GM12878 (cell line): Measurements from ENCODE around the gene ZC3H10. TPM values are rescaled to one million over a fixed set of nuclear protein-coding genes. Genes with fewer than 3 reads are reported as not detected.

Experiments used
- ATAC-seq: fragments of 200-7000 bp; cut with Tn5 transposase; 3 replicates; pipeline ENCODE4 v1.9.1; 2020; ENCODE audit warnings: mild to moderate bottlenecking, moderate library complexity
- BruUV-seq: library from RNA; stranded (reverse); fragments of 400-500 nt; replicated peaks from 2 replicates; lab custom pipeline; 2021; lab: Mats Ljungman, UMichigan
- CTCF ChIA-PET: fragments of 300-600 bp; sonication (Branson Sonifier 250); formaldehyde crosslinking; extraction: SDS; loops from one replicate; lab custom pipeline; 2021; ENCODE audit warnings: inconsistent platforms; lab: Yijun Ruan, JAX
- POLR2A ChIA-PET: fragments of 350-600 bp; formaldehyde crosslinking; extraction: SDS; loops from one replicate; lab custom pipeline; 2021; ENCODE audit warnings: inconsistent platforms; lab: Charles Lee
- RAD21 ChIA-PET: fragments of 300-600 bp; sonication (Branson Sonifier 250); formaldehyde crosslinking; loops from one replicate; lab custom pipeline; 2023; ENCODE audit warnings: antibody characterized with exemption; ENCODE audit not compliant: unreplicated experiment; lab: Charles Lee
- SMC1A ChIA-PET: fragments of 300-600 bp; sonication (Branson Sonifier 250); formaldehyde crosslinking; loops from one replicate; lab custom pipeline; 2023; ENCODE audit not compliant: unreplicated experiment, uncharacterized antibody; lab: Charles Lee
- DNase-seq: peaks from one replicate; pipeline ENCODE4 v3.0.0-alpha.2; 2011; ENCODE audit warnings: low read depth, low spot score
- FAIRE-seq: peaks from 3 replicates; lab custom pipeline; 2011; peaks lifted over from hg19 to GRCh38; lab: Jason Lieb, UNC
- H2AFZ ChIP-seq: 2 replicates; pipeline ENCODE4 v1.6.0; 2011; ENCODE audit warnings: low read depth, low read length, control low read depth; ENCODE audit not compliant: control insufficient read depth
- H3K27ac ChIP-seq: 2 replicates; pipeline ENCODE4 v1.5.1; 2011; ENCODE audit warnings: control low read depth; ENCODE audit not compliant: control insufficient read depth, insufficient read depth
- H3K27me3 ChIP-seq, 2 experiments: replicated peaks in 1 of 2; 2 replicates each; pipeline versions ENCODE4 v1.6.0 to v1.6.1; 2011; ENCODE audit warnings: low read length in 1 of 2; ENCODE audit not compliant: control insufficient read depth in 2 of 2, insufficient read depth in 2 of 2
- H3K36me3 ChIP-seq, 2 experiments: 2 replicates each; pipeline ENCODE4 v1.5.1; 2011; ENCODE audit warnings: low read length in 1 of 2; ENCODE audit not compliant: control insufficient read depth in 2 of 2, insufficient read depth in 2 of 2
- H3K4me1 ChIP-seq: 2 replicates; pipeline ENCODE4 v1.6.1; 2011; ENCODE audit warnings: mild to moderate bottlenecking, low read length, moderate library complexity, mixed read lengths; ENCODE audit not compliant: control insufficient read depth, insufficient read depth
- H3K4me2 ChIP-seq: 2 replicates; pipeline ENCODE4 v1.6.0; 2011; ENCODE audit warnings: control low read depth; ENCODE audit not compliant: control insufficient read depth, insufficient read depth
- H3K4me3 ChIP-seq: fragments of 200-600 bp; sonication (generic); 2 replicates; pipeline ENCODE4 v1.5.1; 2016
- H3K79me2 ChIP-seq: 2 replicates; pipeline ENCODE4 v1.6.0; 2011; ENCODE audit warnings: low read length; ENCODE audit not compliant: control insufficient read depth, insufficient read depth
- H3K9ac ChIP-seq: 2 replicates; pipeline ENCODE4 v1.8.0; 2011; ENCODE audit warnings: low read length, control low read depth, mixed read lengths; ENCODE audit not compliant: control insufficient read depth, insufficient read depth
- H3K9me3 ChIP-seq: replicated peaks from 3 replicates; pipeline ENCODE4 v1.5.1; 2011; ENCODE audit warnings: mild to moderate bottlenecking, low read length; ENCODE audit not compliant: control insufficient read depth, insufficient read depth
- H4K20me1 ChIP-seq: 2 replicates; pipeline ENCODE4 v1.6.0; 2011; ENCODE audit not compliant: control insufficient read depth, insufficient read depth
- CEBPB ChIP-seq, 2 experiments: fragments of 150-350 bp in 1 of 2; IDR thresholded peaks; 2 replicates each; pipeline ENCODE4 v1.6.1; 2012 to 2014; ENCODE audit warnings: low read depth in 2 of 2, low read length in 2 of 2, borderline replicate concordance in 1 of 2, inconsistent platforms in 1 of 2
- CEBPZ ChIP-seq: fragments of 150-350 bp; IDR thresholded peaks from 2 replicates; pipeline ENCODE4 v1.6.1; 2016; ENCODE audit warnings: low read depth, low read length
- GABPA ChIP-seq: IDR thresholded peaks from 2 replicates; pipeline ENCODE4 v1.6.1; 2014; ENCODE audit warnings: antibody characterized with exemption, low read depth, mild to moderate bottlenecking, inconsistent platforms
- HDGF ChIP-seq: fragments of 450-650 bp; IDR thresholded peaks from 2 replicates; pipeline ENCODE4 v1.6.1; 2016; ENCODE audit warnings: antibody characterized with exemption
- MLLT1 ChIP-seq: fragments of 450-650 bp; IDR thresholded peaks from 2 replicates; pipeline ENCODE4 v1.6.1; 2016; ENCODE audit warnings: mild to moderate bottlenecking
- MTA3 ChIP-seq: IDR thresholded peaks from 2 replicates; pipeline ENCODE4 v1.6.1; 2012; ENCODE audit warnings: low read length, inconsistent platforms, borderline replicate concordance
- RAD21 ChIP-seq: IDR thresholded peaks from 2 replicates; pipeline ENCODE4 v1.6.1; 2011; ENCODE audit warnings: mild to moderate bottlenecking, low read depth, low read length, moderate library complexity; ENCODE audit not compliant: insufficient read depth
- RFX5 ChIP-seq: IDR thresholded peaks from 2 replicates; pipeline ENCODE4 v1.6.1; 2011; ENCODE audit warnings: low read depth, low read length, improper control_type of control experiment
- SMAD5 ChIP-seq: IDR thresholded peaks from 2 replicates; pipeline ENCODE4 v1.6.1; 2016; ENCODE audit warnings: antibody characterized with exemption, low read depth
- ZNF687 ChIP-seq: fragments of 450-650 bp; IDR thresholded peaks from 2 replicates; pipeline ENCODE4 v1.6.1; 2017; ENCODE audit warnings: mild to moderate bottlenecking, moderate library complexity
- WGBS: methylation state at CpG from one replicate; pipeline ENCODE4 v1.1.6; 2016; ENCODE audit warnings: low lambda C conversion rate; ENCODE audit not compliant: insufficient replicate concordance, insufficient coverage; ENCODE audit errors: missing lambda C conversion rate; 5-methylcytosine and 5-hydroxymethylcytosine counted together
- in situ Hi-C: fragments of 300-500 bp; cut with MboI; formaldehyde crosslinking; loops from 9 replicates; pipeline ENCODE4 v1.14.3; 2018; ENCODE audit warnings: mixed read lengths
- intact Hi-C: fragments of 100-400 bp; cut with micrococcal nuclease; formaldehyde crosslinking; loops from one replicate; pipeline ENCODE4 v1.14.2; 2022; ENCODE audit not compliant: unreplicated experiment
- polyA plus RNA-seq, 11 experiments: library from polyadenylated mRNA; depleted of rRNA in 4 of 11; unstranded in 6 of 11; stranded (reverse) in 5 of 11; fragments of >200 nt; fragmentation: Nextera tagmentation in 4 of 11; fragmentation: Illumina TruSeq in 1 of 11; extraction: Ambion mirVana in 4 of 11; extraction: Trizol in 1 of 11; gene quantifications; 1 replicate in 1 of 11; 2 replicates in 10 of 11; pipeline versions ENCODE4 v1.2.1 to v1.2.3, GENCODE V29; 2011 to 2016; ENCODE audit warnings: inconsistent platforms in 2 of 11, missing spikeins in 2 of 11, low read depth in 1 of 11
- total RNA-seq, 4 experiments: library from RNA; depleted of rRNA in 3 of 4; stranded (reverse); fragments of >200 nt in 3 of 4; fragmentation: Illumina TruSeq in 1 of 4; extraction: Trizol in 1 of 4; gene quantifications; 2 replicates each; pipeline versions ENCODE4 v1.2.1 to v1.2.3, GENCODE V29; 2013 to 2021
- TF ChIP-seq, protein P1 (sequence below): IDR thresholded peaks from 2 replicates; pipeline ENCODE4 v1.6.1; 2011; ENCODE audit warnings: borderline replicate concordance, low read depth, mild to moderate bottlenecking, moderate library complexity, low read length; ENCODE audit not compliant: insufficient read depth, poor library complexity, severe bottlenecking

ZC3H10 gene
- total and polyA plus RNA-seq, 10 of the 15 experiments (the other 5 are each of a cell fraction or from before 2014, with no cell fraction given) = 0.56 to 6.4 (median 3.7) TPM

DNA sequence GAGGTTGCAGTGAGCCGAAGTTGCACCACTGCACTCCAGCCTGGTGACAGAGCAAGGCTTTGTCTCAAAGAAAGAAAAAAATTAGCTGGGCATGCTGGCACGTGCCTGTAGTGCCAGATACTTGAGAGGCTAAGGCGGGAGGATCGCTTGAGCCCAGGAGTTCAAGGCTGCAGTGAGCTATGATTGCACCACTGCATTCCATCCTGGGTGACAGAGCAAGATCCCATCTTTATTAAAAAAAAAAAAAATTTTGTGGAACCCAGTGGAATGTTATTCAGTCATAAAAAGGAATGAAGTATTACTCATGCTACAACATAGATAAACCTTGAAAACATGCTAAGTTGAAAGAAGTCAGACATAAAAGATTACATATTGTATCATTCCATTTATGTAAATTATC, 46.4 kb upstream of the ZC3H10 start:
- no TSS peak for BruUV-seq
- H3K4me3 ChIP-seq = no peak overlapping the region
- no peaks in the 10 kb centered on the region for H3K4me1 ChIP-seq
- CTCF ChIA-PET = interaction anchor here (0.6 to 0.7 kb wide), 2 partner anchors 11 to 226 kb away, joined by 3 read pairs; no protein-coding TSS in a partner anchor
- RAD21 ChIA-PET = no interaction called here
- no peak overlapping the region for H3K27ac ChIP-seq
- no peaks in the 10 kb centered on the region for H4K20me1 ChIP-seq
- DNase-seq (no peak), ATAC-seq (no peak), FAIRE-seq (no peak)
- H3K36me3 ChIP-seq = no peaks in the 10 kb centered on the region
- H3K9me3 ChIP-seq = no peaks in the 10 kb centered on the region
- no peak overlapping the region for H3K4me2 ChIP-seq
- SMC1A ChIA-PET = interaction anchor here (0.6 kb wide), 1 partner anchor 167 kb away, joined by 3 read pairs; no protein-coding TSS in a partner anchor
- intact Hi-C loops (no loop called here), in situ Hi-C loops (no loop called here)
- POLR2A ChIA-PET = no interaction called here
- 81% methylated on average over 4 of the region's 4 CpGs for WGBS
- no peaks in the 10 kb centered on the region for H3K79me2 ChIP-seq
- H3K27me3 ChIP-seq = no peaks in the 10 kb centered on the region
- H3K9ac ChIP-seq = no peak overlapping the region
- no peak overlapping the region for H2AFZ ChIP-seq
- TF ChIP-seq MTA3 (no peak), CEBPB (IDR thresholded peaks at IDR 0.05; ENCODE audit: borderline replicate concordance in 1 of 2, low read depth in 2 of 2, low read length in 2 of 2) (no peak), SMAD5 (no peak), ZNF687 (no peak), CEBPZ (no peak), RFX5 (no peak), MLLT1 (no peak), GABPA (no peak), RAD21 (no peak), HDGF (no peak)
- TF ChIP-seq, protein P1, sequence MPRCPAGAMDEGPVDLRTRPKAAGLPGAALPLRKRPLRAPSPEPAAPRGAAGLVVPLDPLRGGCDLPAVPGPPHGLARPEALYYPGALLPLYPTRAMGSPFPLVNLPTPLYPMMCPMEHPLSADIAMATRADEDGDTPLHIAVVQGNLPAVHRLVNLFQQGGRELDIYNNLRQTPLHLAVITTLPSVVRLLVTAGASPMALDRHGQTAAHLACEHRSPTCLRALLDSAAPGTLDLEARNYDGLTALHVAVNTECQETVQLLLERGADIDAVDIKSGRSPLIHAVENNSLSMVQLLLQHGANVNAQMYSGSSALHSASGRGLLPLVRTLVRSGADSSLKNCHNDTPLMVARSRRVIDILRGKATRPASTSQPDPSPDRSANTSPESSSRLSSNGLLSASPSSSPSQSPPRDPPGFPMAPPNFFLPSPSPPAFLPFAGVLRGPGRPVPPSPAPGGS = no peak
